Measurements from ENCODE around the gene PLA2G2F. TPM values are rescaled to one million over a fixed set of nuclear protein-coding genes. Genes with fewer than 3 reads are reported as not detected.

Gene PLA2G2F
- total RNA-seq, 1 experiment from 2014 or later = not detected

GRCh38 chr1:20134995-20135394 is 4.1 kb upstream of the PLA2G2F start:
- no peak for TF ChIP-seq EZH2 (IDR thresholded peaks at IDR 0.05; ENCODE audit: borderline replicate concordance, low read depth, low read length, poor library complexity, severe bottlenecking)
- no peak for TF ChIP-seq CTCF (conservative IDR thresholded peaks at IDR 0.05; ENCODE audit: low read depth, low read length)
- Histone ChIP-seq H3K9me3 (ENCODE audit: low read depth, low read length, poor library complexity, severe bottlenecking) (no peaks in the 10 kb centered on the region), H3K4me1 (ENCODE audit: insufficient read depth, low read length, poor library complexity, severe bottlenecking) (no peaks in the 10 kb centered on the region), H3K4me3 (ENCODE audit: low read depth, low read length, poor library complexity, severe bottlenecking) (no peak overlapping the region), H3K27ac (ENCODE audit: low read depth, low read length, poor library complexity, severe bottlenecking) (no peak overlapping the region), H3K27me3 (replicated peaks; ENCODE audit: insufficient read depth, low read depth, low read length, poor library complexity) (peaks cover 4% of the 10 kb centered on the region), H3K36me3 (ENCODE audit: insufficient read depth, low read length, poor library complexity, severe bottlenecking) (no peaks in the 10 kb centered on the region)
- ChIA-PET POLR2A (ENCODE audit: low non-redundant PET) (no interaction called here), CTCF (no interaction called here)
- intact Hi-C loops (cut with micrococcal nuclease; ENCODE audit: unreplicated experiment) = no loop called here
- BruUV-seq (replicated peaks) = no TSS peak
- DNase-seq (ENCODE audit: low spot score) = no peak

- no peak overlapping the region for H3K4me3 ChIP-seq (ENCODE audit: low read depth, low read length, poor library complexity, severe bottlenecking)
- TF ChIP-seq CTCF (conservative IDR thresholded peaks at IDR 0.05; ENCODE audit: low read depth, low read length) (no peak), EZH2 (IDR thresholded peaks at IDR 0.05; ENCODE audit: borderline replicate concordance, low read depth, low read length, poor library complexity, severe bottlenecking) (no peak)
- ChIA-PET POLR2A (ENCODE audit: low non-redundant PET) (no interaction called here), CTCF (no interaction called here)
- BruUV-seq (replicated peaks) = no TSS peak
- peaks cover 4% of the 10 kb centered on the region for H3K27me3 ChIP-seq (replicated peaks; ENCODE audit: insufficient read depth, low read depth, low read length, poor library complexity)
- no peaks in the 10 kb centered on the region for H3K9me3 ChIP-seq (ENCODE audit: low read depth, low read length, poor library complexity, severe bottlenecking)
- H3K4me1 ChIP-seq (ENCODE audit: insufficient read depth, low read length, poor library complexity, severe bottlenecking) = no peaks in the 10 kb centered on the region
- no peak for DNase-seq (ENCODE audit: low spot score)
- intact Hi-C loops (cut with micrococcal nuclease; ENCODE audit: unreplicated experiment) = no loop called here
- H3K27ac ChIP-seq (ENCODE audit: low read depth, low read length, poor library complexity, severe bottlenecking) = no peak overlapping the region
- H3K36me3 ChIP-seq (ENCODE audit: insufficient read depth, low read length, poor library complexity, severe bottlenecking) = no peaks in the 10 kb centered on the region
Observed at GRCh38 chr1:20136249-20136648, 2.9 kb upstream of the PLA2G2F start.

GRCh38 chr1:20137055-20137454 is 2.1 kb upstream of the PLA2G2F start:
- Histone ChIP-seq H3K27ac (ENCODE audit: low read depth, low read length, poor library complexity, severe bottlenecking) (no peak overlapping the region), H3K36me3 (ENCODE audit: insufficient read depth, low read length, poor library complexity, severe bottlenecking) (no peaks in the 10 kb centered on the region), H3K9me3 (ENCODE audit: low read depth, low read length, poor library complexity, severe bottlenecking) (no peaks in the 10 kb centered on the region), H3K4me3 (ENCODE audit: low read depth, low read length, poor library complexity, severe bottlenecking) (no peak overlapping the region), H3K27me3 (replicated peaks; ENCODE audit: insufficient read depth, low read depth, low read length, poor library complexity) (peaks cover 4% of the 10 kb centered on the region), H3K4me1 (ENCODE audit: insufficient read depth, low read length, poor library complexity, severe bottlenecking) (no peaks in the 10 kb centered on the region)
- TF ChIP-seq EZH2 (IDR thresholded peaks at IDR 0.05; ENCODE audit: borderline replicate concordance, low read depth, low read length, poor library complexity, severe bottlenecking) (no peak), CTCF (conservative IDR thresholded peaks at IDR 0.05; ENCODE audit: low read depth, low read length) (no peak)
- intact Hi-C loops (cut with micrococcal nuclease; ENCODE audit: unreplicated experiment) = no loop called here
- ChIA-PET CTCF (no interaction called here), POLR2A (ENCODE audit: low non-redundant PET) (no interaction called here)
- no TSS peak for BruUV-seq (replicated peaks)
- no peak for DNase-seq (ENCODE audit: low spot score)
